AG20443 (cell line): ENCODE results near the gene LBP.
"Not testable (repeated sequence)": the region's sequence is repeated elsewhere in the genome, so short reads cannot be mapped to it uniquely, and the experiment has no call there.

Experiments used
- DNase-seq: peaks from one replicate; pipeline ENCODE4 v3.0.0; 2012; ENCODE audit warnings: low spot score, mixed read lengths

LBP gene

GRCh38 chr20:38321959-38322598, 24.2 kb upstream of the LBP start:
- peak; percentile 84 for DNase-seq

DNA sequence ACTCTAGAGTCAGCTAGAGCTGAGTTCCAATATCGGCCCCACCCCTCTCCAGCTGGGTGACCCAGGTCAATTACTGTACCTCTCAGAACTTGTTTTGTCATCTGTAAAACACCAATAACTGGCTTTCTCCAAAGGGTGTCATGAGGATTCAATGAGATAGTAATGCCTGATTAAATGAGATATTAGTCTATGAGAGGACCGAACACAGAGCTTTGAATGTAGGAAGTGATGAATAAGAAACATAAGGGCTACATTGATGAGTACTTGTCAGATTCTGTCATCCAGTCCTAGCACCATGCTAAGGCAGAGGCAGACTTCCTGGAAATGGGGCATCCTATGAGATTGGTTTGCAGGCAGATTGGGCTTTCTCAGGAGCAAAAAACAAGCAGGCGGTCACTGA, 22.1 kb upstream of the LBP start:
- DNase-seq = no peak

GRCh38 chr20:38325167-38325566, 21.1 kb upstream of the LBP start:
- DNase-seq = no peak

DNA sequence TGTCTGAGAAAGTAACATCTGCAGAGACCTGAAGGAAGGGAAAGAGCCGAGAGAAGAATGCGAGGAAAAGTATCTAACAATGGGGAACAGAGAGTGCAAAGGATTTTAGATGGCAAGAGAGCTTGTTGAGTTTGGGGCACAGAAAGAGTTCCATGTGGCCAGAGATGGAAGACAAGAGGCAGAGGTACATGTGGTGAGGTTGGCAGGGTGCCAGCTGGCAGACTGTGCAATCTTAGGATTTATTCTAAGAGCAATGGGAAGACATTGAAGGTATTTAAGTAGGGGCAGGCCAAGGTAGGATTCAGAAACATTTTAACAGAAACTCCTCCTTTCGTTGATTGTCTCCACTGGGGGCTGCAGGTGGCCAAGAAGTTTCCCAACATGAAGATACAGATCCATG, 20.4 kb upstream of the LBP start:
- no peak for DNase-seq

DNA sequence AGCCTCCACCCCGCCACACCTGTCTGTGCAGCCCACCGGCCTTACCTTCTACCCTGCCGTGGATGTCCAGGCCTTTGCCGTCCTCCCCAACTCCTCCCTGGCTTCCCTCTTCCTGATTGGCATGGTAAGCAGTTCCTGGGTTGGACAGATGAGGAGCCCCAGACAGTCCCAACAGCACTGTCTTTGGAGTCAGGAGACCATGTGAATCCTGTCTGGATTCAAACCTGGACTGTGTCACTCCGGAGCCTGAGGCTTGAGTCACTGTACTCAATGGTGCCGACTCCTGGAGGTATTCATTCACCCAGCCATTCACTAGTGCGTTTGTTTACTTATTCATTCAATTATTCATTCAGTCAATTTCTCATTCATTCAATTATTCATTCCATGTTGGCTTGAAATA, 20.0 kb upstream of the LBP start:
- DNase-seq = no peak

DNA sequence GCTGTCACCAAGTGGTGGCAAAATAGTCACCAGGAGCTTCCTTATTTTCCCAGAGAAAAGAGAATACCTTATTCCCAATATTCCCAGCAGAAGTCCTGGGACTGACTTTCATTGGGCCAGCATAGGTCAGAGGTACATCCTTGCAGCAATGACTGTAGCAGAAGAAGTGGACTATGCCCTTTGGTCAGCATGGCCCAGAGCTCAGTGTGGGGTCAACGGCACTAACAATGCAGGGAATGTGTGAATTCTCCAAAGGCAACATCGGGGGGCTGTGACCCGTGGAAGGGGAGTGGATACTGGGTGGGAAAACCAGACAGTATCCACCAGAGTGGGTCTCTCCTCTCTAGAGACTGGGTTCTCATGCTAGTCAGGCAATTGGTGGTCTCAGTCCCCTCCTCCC, 15.6 kb upstream of the LBP start:
- no peak for DNase-seq

- no peak for DNase-seq
These were observed 15.0 kb upstream of the LBP start for GRCh38 chr20:38331245-38331644.

- no peak for DNase-seq
These were observed 14.5 kb upstream of the LBP start for GRCh38 chr20:38331814-38332213.

DNA sequence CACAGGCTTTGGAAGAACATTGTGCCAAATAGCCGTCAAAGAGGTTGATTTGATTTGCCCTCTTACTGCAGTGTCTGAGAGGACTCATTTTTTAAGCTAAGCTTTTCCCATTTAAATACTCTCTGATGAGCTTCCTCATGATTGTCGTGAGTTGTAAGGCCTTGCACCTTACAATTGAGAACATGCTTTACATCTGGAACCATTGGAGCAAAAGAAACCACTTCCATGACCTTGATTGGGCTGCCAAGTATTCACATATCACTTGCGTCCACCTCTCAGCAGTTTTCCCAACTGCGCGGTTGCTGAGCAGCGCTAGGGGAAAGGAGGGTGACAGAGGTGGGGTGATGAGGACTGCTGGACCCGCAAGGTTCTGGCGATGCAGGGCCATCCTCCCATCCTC, 12.3 kb upstream of the LBP start:
- no peak for DNase-seq

- DNase-seq = no peak
These were observed 9.6 kb upstream of the LBP start for GRCh38 chr20:38336726-38337125.

GRCh38 chr20:38337561-38338140, 8.6 kb upstream of the LBP start:
- no peak for DNase-seq

DNA sequence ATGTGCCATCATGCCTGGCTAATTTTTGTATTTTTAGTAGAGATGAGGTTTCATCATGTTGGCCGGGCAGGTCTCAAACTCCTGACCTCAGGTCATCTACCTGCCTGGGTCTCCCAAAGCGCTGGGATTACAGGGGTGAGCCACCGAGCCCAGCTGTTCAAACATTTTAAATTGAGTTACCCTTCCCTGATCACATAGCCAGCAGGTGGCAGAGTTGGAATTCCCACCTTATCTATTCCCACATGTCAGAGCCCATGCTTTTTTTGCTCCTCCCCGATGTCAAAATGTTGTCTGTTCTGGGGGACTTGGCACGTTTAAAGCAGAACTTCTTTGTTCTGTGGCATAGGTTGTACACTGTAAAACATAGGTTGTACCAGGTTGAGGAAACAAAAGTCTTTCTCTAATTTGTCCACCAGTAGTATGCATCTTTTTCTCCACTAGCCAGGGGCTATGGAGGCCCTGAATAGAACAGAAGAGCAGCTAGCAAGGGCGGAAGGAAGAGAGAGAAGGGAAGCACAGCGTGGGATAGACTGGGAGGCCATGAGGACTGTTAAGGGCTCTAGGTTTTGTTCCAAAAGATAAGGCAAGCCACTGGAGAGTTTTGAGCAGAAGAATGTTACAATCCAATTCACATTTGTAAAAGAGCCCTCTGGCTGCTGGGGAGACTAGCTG, 7.3 kb upstream of the LBP start:
- DNase-seq = no peak

DNA sequence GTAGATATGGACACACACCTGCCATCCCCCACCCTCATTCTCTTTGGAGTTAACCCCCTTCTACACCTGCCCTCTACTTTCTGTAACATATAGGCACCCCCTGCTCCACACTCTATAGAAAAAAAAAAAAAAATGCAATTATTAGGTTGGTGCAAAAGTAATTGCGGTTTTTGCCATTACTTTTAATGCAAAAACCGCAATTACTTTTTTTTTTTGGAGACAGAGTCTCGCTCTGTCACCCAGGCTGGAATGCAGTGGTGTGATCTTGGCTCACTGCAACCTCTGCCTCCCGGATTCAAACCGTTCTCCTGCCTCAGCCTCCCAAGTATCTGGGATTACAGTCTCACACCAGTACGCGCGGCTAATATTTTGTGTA, 6.8 kb upstream of the LBP start:
- not testable (repeated sequence) for DNase-seq

DNA sequence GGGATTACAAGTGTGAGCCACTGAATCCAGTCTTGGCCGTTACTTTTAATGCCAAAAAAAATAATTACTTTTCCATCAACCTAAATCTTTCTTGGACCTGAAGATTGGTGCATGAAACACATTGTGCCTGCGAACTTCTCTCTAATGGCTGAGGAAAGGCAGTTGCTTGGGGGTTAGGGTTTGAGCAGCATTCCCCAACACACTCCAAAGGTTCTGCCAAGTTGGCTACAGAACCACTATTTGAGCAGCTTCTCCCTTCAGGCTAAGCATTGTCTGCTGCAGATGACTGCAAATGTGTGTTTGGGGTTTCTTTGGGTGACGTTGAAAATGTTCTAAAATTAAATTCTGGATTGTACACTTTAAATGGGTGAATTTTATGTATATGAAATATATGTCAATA, 6.3 kb upstream of the LBP start:
- DNase-seq = no peak

DNA sequence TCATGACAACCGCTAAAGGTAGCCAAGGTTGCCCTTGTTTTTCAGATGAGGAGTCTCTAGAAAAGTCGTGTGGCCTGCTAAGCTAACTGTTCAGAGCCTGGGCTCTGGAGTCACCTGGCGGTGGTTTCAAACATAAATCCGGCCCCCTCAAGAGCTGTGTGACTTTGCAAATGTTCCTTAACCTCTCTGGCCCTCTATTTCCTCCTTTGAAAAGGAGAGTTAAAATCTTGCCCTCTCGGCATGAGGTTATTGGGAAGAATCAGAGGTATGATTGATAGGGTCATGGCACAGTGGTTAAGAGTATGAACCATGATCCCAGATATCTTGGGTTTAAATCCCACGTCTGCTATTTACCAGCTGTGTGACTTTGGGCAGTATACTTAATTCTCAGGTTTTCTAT, 5.6 kb upstream of the LBP start:
- no peak for DNase-seq

DNA sequence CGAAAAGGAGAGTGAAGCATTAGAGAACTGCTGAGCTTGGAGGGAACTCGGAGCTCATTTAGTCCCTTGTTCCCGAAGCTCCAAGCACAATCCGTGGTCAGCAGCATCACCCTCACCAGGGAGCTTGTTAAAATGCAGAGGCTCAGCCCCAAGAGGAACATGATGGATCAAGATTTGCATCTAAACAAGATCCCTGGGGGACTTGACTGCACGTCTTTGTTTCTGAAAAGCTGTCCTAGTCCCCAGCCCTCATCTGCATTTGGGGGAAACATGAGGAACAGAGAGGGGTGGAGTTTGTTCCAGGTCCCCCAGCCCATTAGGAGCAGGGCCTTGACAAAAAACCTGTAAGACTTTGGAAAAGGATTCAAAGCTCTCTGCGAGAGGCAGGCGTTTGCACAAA, 4.1 kb upstream of the LBP start:
- no peak for DNase-seq

- no peak for DNase-seq
These were observed 3.5 kb upstream of the LBP start for GRCh38 chr20:38342713-38343310.

- peak; percentile 26 for DNase-seq
These were observed 2.8 kb upstream of the LBP start for GRCh38 chr20:38343311-38344106.

DNA sequence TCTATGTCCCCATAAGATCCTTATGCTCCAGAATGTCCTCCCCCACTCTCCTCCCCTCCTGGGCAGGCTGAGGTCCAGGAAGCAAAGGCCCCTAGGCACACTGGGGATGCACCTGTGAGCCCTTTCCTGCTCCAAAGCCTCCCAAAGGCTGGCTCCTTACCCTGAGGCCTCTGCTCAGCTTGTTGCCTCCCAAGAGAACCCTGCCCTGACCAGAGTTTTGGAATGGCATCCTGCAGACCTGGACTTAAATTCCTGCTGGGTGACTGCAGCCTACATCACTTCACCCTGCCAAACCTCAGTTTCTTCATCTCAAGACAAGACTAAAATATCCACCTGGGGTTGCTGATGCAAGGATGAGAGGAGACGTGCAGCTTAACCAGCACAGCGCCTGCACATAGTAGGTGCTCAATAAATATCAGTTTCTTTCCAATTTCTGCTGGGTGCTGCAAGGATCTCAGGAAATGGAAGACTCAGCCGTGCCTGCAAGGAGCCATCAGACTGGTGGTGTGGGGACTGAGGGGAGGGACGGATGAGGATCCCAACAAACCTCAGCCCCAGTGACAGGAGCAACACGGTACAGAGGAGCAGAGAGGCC, 2.1 kb upstream of the LBP start:
- DNase-seq = no peak

- no peak for DNase-seq
These were observed 639 bp upstream of the LBP start for GRCh38 chr20:38345643-38346042.

- DNase-seq = no peak
These were observed 459 bp downstream of the LBP start for GRCh38 chr20:38346741-38347140.

- no peak for DNase-seq
These were observed 3.6 kb downstream of the LBP start for GRCh38 chr20:38349856-38350255.
